Activated CD4-positive, alpha-beta memory T cell treated with anti-CD3 and anti-CD28 coated beads for 36 hours (primary cell): ENCODE data around the gene NELFB. TPM values are rescaled to one million over a fixed set of nuclear protein-coding genes. Genes with fewer than 3 reads are reported as not detected.

Experiments used
- CTCF ChIA-PET: fragments of 350-600 bp; sonication (Branson Sonifier 250); formaldehyde crosslinking; loops from one replicate; lab custom pipeline; 2021; ENCODE audit warnings: antibody characterized with exemption, inconsistent platforms; lab: Charles Lee
- POLR2A ChIA-PET: fragments of 350-600 bp; sonication (Branson Sonifier 250); formaldehyde crosslinking; loops from one replicate; lab custom pipeline; 2021; ENCODE audit warnings: antibody characterized with exemption; lab: Charles Lee
- DNase-seq: peaks from one replicate; pipeline ENCODE4 v3.0.0-alpha.2; 2020
- H3K27ac Mint-ChIP-seq: one replicate; pipeline ENCODE4 v1.8.0; 2021; ENCODE audit warnings: mixed read lengths
- H3K27me3 Mint-ChIP-seq: one replicate; pipeline ENCODE4 v1.8.0; 2021; ENCODE audit warnings: mixed read lengths
- H3K36me3 Mint-ChIP-seq: one replicate; pipeline ENCODE4 v1.8.0; 2021; ENCODE audit warnings: mixed read lengths
- H3K4me1 Mint-ChIP-seq: one replicate; pipeline ENCODE4 v1.8.0; 2021; ENCODE audit warnings: low read depth, mixed read lengths
- H3K4me3 Mint-ChIP-seq: one replicate; pipeline ENCODE4 v1.8.0; 2021; ENCODE audit warnings: mild to moderate bottlenecking, mixed read lengths
- H3K9me3 Mint-ChIP-seq: one replicate; pipeline ENCODE4 v1.8.0; 2021; ENCODE audit warnings: mixed read lengths
- intact Hi-C: fragments of 100-400 bp; cut with micrococcal nuclease; formaldehyde crosslinking; loops from one replicate; pipeline ENCODE4 v1.15.1; 2023
- total RNA-seq, 2 experiments: library from RNA; stranded (reverse); gene quantifications; one replicate each; pipeline ENCODE4 v1.2.3, GENCODE V29; 2021

Gene NELFB
- total RNA-seq, 2 experiments from 2014 or later, result 57.2 to 57.9 TPM

DNA sequence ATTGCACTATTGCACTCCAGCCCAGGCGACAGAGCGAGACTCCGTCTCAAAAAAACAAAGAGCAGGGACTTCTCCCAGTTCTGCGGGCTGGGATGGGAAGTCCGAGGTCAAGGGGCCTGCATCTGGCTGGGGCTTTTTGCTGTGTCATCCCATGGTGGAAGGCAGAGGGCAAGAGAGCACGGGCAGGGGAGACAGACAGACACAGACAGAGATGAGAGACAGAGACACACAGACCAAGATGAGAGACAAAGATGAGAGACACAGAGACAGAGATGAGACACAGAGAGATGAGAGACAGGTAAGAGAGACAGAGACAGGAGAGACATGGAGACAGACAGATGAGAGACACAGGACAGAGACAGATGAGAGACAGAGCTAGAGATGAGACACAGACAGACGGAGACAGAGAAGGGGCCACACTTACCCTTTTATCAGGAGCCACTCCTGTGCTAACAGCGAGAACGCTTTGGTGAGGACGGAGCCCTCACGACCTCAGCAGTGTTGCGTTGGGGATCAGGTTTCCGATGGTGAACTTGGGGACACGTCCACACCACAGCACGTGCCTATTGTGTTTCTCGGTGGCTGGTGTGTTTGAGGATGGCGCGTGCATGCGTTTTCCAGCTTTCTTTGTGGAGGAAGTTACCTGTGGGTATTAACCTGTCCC, 13.5 kb downstream of the NELFB start:
- no peak for DNase-seq
- Mint-ChIP-seq H3K9me3 (no peaks in the 10 kb centered on the region), H3K4me1 (peaks cover 13% of the 10 kb centered on the region), H3K36me3 (peaks cover 25% of the 10 kb centered on the region), H3K4me3 (no peak overlapping the region), H3K27me3 (no peaks in the 10 kb centered on the region), H3K27ac (no peak overlapping the region)
- POLR2A ChIA-PET, result no interaction called here
- intact Hi-C loops, result no loop called here
- CTCF ChIA-PET, result interaction anchor here (0.7 kb wide), 1 partner anchor 21 kb away, joined by 3 read pairs; no protein-coding TSS in a partner anchor

DNA sequence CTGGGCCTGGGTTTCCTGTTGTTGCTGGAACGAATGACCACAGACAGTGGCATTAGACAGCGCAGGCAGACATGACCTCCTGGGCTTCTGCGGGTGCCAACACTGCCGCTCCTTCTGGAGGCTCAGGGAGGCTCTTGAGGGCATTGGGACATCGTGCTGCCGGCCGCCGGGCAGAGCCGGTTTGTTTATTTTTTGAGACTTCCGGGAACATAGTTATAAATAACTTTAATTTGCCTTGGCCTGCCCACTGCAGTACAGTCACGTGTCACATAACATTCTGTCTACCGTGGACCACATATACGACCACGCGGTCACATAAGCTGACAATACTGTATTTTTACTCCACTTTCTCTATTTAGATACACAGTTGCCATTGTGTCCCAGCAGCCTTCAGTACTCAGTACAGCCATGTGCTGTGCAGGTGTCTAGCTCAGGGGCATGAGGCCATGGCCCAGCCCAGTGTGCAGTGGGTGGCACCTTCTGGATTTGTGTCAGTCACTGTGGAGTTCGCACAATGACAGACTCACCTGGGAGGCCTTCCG, 14.2 kb downstream of the NELFB start:
- Mint-ChIP-seq H3K36me3 (peaks cover 25% of the 10 kb centered on the region), H3K4me1 (peaks cover 13% of the 10 kb centered on the region), H3K4me3 (no peak overlapping the region), H3K27me3 (no peaks in the 10 kb centered on the region), H3K9me3 (no peaks in the 10 kb centered on the region), H3K27ac (no peak overlapping the region)
- POLR2A ChIA-PET, result no interaction called here
- no peak for DNase-seq
- CTCF ChIA-PET, result interaction anchor here (0.7 kb wide), 1 partner anchor 21 kb away, joined by 3 read pairs; no protein-coding TSS in a partner anchor
- intact Hi-C loops, result no loop called here

DNA sequence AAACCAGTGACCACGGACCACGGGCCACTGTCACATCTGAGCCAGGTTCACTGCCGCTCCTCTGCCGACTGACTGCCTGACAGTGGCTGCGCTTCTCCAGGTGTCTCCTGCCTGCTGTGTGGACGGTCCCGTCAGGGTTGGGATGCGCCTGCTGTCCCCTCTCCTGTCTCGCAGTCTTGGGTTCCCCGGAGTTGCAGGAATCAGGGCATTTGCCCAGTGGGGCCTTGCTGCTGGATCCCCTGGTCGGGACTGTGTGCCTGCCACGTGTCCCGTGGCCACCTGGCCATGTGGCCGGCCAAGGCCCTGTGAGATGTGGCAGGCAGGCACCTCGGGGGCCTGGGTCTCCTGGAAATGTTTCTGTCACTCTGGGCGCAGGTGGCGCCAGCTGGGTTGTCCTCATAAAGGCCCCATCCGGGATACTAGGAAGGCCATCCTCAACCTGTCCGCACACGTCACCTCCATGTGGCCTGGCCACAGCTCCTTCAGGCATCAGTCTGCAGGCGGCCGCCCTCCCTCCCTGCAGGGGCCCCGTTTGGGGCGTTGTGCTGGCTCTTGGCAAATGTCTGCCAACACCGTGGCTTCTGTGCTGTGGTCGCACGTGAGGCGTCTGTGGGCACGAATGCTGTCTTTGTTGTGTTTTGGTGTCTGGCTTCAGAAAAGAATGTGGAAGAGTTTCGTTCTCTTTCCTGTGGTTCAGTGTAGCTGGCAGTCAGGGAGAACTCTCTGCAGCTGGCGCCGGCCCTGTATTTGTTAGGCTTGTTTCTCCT, 16.0 kb downstream of the NELFB start:
- DNase-seq, result no peak
- Mint-ChIP-seq H3K9me3 (no peaks in the 10 kb centered on the region), H3K27ac (no peak overlapping the region), H3K27me3 (no peaks in the 10 kb centered on the region), H3K36me3 (peaks cover 22% of the 10 kb centered on the region), H3K4me1 (peaks cover 13% of the 10 kb centered on the region), H3K4me3 (no peak overlapping the region)
- ChIA-PET POLR2A (interaction anchor here (0.8 kb wide), 1 partner anchor 90 kb away, joined by 3 read pairs; no protein-coding TSS in a partner anchor), CTCF (no interaction called here)
- intact Hi-C loops, result no loop called here

DNA sequence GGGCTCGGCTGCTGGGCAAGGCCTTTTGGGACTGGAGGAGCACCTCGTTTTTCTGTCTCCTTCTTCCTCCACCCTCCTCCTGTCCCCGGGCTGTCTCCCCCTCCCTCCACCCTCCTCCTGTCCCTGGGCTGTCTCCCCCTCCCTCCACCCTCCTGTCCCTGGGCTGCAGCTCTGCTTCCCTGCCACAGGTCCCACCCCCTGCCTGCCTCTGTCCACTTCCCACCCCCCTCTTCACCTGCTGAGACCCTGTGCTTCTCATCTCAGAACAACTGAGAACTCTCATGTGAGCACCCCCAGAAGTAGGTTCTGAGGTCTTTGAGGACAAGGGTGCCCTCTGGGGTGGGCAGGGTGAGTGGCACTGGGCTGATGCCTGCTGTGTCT, 16.6 kb downstream of the NELFB start:
- no peak overlapping the region for H3K4me3 Mint-ChIP-seq
- peaks cover 22% of the 10 kb centered on the region for H3K36me3 Mint-ChIP-seq
- H3K9me3 Mint-ChIP-seq, result no peaks in the 10 kb centered on the region
- H3K27ac Mint-ChIP-seq, result no peak overlapping the region
- ChIA-PET CTCF (no interaction called here), POLR2A (interaction anchor here (0.8 kb wide), 1 partner anchor 91 kb away, joined by 3 read pairs; no protein-coding TSS in a partner anchor)
- H3K4me1 Mint-ChIP-seq, result peaks cover 15% of the 10 kb centered on the region
- DNase-seq, result no peak
- intact Hi-C loops, result no loop called here
- no peaks in the 10 kb centered on the region for H3K27me3 Mint-ChIP-seq

DNA sequence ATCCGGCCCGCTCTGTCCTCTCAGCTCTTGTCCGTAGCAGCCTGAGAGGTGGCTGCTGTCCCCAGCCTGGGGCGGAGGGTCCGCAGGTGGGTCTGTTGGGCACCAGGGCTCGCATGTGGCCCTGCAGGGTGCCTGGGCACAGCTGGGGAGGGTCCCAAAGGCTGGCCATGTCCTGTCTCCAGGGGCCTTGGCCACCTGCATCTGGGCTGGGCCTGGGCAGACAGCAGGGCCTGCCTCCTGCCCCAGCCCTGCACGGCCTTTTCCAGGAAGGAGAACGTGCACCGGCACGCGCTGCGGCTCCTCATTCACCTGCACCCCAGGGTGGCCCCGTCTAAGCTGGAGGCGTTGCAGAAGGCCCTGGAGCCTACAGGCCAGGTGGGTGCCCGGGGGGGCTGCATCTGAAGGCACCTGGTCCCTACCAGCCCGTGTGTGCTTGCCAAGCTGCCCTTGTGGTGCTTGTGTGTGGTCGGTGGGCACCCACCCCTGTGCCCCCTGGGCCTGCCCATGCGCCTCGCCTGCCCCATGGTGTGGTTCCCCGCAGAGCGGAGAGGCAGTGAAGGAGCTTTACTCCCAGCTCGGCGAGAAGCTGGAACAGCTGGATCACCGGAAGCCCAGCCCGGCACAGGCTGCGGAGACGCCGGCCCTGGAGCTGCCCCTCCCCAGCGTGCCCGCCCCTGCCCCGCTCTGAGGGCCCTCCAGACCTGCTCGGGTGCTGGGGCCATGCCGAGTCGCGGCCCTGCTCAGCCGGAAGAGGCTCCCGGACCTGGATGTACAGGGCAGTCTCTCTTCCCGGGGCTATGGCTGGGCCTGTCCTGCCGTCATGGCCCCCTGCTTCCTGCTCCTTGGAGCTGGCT, 17.3 kb downstream of the NELFB start:
- POLR2A ChIA-PET, result no interaction called here
- H3K9me3 Mint-ChIP-seq, result no peaks in the 10 kb centered on the region

DNA sequence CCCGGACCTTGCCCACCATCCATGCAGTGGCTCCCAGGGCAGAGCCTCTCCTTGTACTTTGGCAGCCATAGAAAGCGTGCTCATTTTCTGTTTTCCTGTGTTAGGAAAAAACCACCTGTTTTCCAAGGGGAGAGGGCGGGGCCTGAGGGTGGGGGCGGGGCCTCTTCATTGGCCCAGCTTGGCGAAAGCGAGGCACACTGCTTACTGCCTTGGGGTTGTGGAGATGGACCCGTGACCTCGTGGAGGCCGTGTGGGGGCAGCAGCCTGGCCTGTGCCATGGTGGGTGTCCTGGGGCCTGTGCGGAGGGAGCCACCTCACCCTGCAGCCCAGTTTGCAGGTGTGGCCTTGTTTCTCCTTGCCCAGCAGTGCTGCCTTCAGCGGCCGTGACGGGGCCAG, 18.0 kb downstream of the NELFB start:
- peaks cover 20% of the 10 kb centered on the region for H3K36me3 Mint-ChIP-seq
- H3K27me3 Mint-ChIP-seq, result no peaks in the 10 kb centered on the region
- intact Hi-C loops, result no loop called here
- ChIA-PET POLR2A (no interaction called here), CTCF (interaction anchor here (1.0 to 1.7 kb wide), 2 partner anchors 10 to 12 kb away, joined by 4 read pairs; no protein-coding TSS in a partner anchor)
- no peak overlapping the region for H3K27ac Mint-ChIP-seq
- peaks cover 21% of the 10 kb centered on the region for H3K4me1 Mint-ChIP-seq
- no peaks in the 10 kb centered on the region for H3K9me3 Mint-ChIP-seq
- H3K4me3 Mint-ChIP-seq, result no peak overlapping the region
- no peak for DNase-seq

More for the DNA sequence above, 17.3 kb downstream of the NELFB start:
- Mint-ChIP-seq H3K27ac (no peak overlapping the region), H3K36me3 (peaks cover 20% of the 10 kb centered on the region), H3K4me3 (no peak overlapping the region), H3K4me1 (peaks cover 20% of the 10 kb centered on the region), H3K27me3 (no peaks in the 10 kb centered on the region)
- intact Hi-C loops, result no loop called here
- CTCF ChIA-PET, result interaction anchor here (1.0 to 1.7 kb wide), 2 partner anchors 10 to 11 kb away, joined by 4 read pairs; no protein-coding TSS in a partner anchor
- DNase-seq, result no peak

DNA sequence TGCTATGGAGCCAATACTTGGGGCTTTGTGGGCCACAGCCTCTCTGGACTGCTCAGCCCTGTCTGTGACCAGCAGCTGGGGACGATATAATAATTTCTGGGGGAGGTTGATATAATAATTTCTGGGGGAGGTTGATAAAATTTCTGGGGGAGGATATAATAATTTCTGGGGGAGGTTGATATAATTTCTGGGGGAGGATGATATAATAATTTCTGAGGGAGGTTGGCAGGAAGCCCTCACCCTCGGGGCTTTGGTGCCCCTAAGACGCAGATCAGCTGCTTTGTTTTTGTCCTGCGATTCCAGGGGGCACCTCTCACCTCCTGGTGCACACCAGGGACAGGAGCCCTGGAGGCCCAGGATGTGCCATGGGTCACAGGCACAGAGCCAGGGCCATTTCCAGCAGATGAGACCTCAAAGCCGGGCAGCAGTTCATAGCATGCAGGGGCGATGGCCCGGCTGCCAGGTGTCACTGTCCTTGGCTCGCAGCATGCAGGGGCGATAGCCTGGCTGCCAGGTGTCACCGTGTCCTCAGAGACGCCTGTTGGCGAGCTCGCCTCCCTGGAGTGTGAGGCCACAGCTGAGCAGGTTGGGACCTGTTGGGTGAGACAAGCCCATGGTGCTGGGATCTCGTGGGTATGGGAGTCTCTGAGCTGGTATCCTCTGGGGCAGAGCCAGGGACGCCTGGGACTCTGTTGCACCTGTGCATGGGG, 18.6 kb downstream of the NELFB start:
- Mint-ChIP-seq H3K9me3 (no peaks in the 10 kb centered on the region), H3K36me3 (peaks cover 17% of the 10 kb centered on the region), H3K4me1 (peaks cover 18% of the 10 kb centered on the region), H3K27ac (no peak overlapping the region), H3K27me3 (no peaks in the 10 kb centered on the region), H3K4me3 (no peak overlapping the region)
- ChIA-PET POLR2A (no interaction called here), CTCF (interaction anchor here (1.6 to 1.7 kb wide), 2 partner anchors 9 to 37 kb away, joined by 4 read pairs; no protein-coding TSS in a partner anchor)
- no peak for DNase-seq
- intact Hi-C loops, result no loop called here

DNA sequence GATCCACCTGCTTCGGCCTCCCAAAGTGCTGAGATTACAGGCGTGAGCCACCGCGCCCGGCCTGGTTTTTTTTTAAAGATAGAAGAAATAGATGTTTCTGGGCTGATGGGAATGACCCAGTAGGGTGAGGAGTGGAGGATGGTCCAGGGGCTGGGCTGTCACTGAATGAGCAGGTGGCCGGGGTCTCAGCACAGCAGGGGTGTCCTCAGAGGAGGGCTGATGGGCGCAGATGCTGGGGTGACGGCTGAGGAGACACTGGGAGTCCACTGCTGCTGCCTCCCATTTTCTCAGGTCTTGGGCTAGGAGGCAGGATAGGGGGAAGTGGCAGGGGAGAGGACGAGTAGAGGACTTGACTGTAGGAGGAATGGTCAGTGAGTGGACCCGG, 20.1 kb downstream of the NELFB start:
- H3K27me3 Mint-ChIP-seq, result no peaks in the 10 kb centered on the region
- H3K9me3 Mint-ChIP-seq, result no peaks in the 10 kb centered on the region
- intact Hi-C loops, result no loop called here
- H3K36me3 Mint-ChIP-seq, result peaks cover 6% of the 10 kb centered on the region
- no peak overlapping the region for H3K4me3 Mint-ChIP-seq
- H3K4me1 Mint-ChIP-seq, result peaks cover 15% of the 10 kb centered on the region
- CTCF ChIA-PET, result interaction anchor here (1.6 kb wide), 1 partner anchor 39 kb away, joined by 4 read pairs; no protein-coding TSS in a partner anchor
- POLR2A ChIA-PET, result no interaction called here
- no peak overlapping the region for H3K27ac Mint-ChIP-seq
- DNase-seq, result no peak

DNA sequence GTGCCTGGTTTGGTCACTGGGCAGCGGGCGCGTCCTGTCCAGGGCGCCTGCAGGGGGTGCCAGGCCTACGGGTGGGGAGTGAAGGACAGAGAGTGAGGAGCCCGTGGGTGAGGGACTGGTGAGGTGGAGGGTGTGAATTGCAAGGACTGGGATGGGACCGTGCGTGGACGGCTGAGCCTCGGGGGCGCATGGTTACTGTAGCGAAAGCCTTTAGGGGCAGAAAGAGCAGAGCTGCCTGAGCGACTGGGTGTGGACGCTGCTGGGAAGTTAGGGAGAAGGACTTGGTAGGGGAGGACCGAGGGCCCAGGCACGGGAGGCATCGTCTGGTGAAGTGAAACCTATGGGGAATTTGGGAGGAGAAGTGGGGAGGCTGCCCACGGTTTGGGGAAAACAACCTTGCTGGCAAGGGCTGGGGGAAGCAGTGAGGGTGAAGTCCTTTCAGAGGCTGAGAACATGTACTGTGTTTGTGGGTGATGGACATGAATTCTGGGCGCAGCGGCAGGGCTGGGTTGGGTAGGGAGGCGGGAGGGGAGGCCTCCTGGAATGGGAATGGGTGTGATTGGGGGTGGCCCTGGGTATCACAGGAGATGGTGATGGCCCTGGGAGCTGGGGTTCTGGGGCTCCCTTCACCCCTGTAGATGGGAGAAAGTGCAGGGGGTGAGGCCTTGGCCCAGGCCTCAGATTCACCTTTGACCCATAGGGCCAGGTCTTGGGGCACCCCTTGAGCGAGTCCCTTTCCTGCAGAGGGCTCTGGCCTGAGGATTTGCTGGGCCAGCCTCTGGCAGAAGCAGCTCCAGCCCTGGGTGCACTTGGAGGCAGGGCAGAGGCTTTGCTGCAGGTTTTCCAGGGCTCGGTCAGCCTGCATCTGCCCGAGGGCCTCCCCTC, 20.7 kb downstream of the NELFB start:
- no peak overlapping the region for H3K27ac Mint-ChIP-seq
- intact Hi-C loops, result no loop called here
- H3K27me3 Mint-ChIP-seq, result no peaks in the 10 kb centered on the region
- no peaks in the 10 kb centered on the region for H3K9me3 Mint-ChIP-seq
- no peak overlapping the region for H3K4me3 Mint-ChIP-seq
- CTCF ChIA-PET, result interaction anchor here (1.4 kb wide), 1 partner anchor 48 kb away, joined by 3 read pairs; the partner anchor contains the start of gene RNF224
- H3K36me3 Mint-ChIP-seq, result peaks cover 6% of the 10 kb centered on the region
- no peak for DNase-seq
- POLR2A ChIA-PET, result no interaction called here
- H3K4me1 Mint-ChIP-seq, result peaks cover 15% of the 10 kb centered on the region

DNA sequence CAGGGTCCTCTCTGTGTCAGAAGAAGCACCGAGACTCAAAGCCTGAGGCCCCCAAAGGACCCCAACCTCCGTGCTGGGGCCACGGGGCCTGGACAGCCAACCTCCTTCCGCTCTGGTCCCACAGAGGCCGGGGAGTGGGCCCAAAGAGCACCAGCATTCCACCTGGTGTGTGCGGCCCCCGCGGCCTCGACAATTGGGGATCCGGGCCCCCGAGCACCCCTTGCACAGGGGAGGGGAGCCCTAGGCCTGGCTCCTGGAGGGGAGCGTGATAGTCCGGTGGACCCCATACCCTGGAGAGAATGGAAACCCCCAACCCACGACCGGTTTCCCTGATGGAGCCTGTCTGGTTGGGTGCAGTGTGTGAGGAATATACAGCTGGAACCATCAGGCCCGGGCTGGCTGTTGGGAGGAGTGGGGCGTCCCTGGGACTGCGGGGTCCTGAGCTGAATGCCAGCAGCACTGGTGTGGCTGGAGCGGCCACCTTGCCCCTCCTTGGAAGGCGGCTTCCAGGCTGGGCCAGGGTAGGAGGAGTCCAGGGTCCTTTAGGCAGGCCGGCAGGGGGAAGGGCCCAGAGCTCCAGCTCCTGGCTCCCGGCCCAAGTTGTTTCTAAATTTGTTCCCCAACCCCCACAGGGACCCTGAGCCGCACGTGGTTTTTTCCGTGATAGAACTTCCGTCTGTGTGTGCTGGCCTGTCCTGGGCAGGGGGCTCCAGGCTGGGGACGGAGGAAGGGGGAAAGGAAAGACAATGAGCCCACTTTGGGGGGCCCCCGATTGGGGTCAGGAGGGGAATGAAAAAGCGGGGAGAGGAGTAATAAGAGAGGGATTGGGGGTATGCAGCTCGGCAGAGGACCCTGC, 21.6 kb downstream of the NELFB start:
- ChIA-PET CTCF (interaction anchor here (1.0 to 1.4 kb wide), 2 partner anchors 40 to 49 kb away, joined by 3 to 4 read pairs; partner anchors contain the start of gene RNF224), POLR2A (interaction anchor here (1.0 kb wide), 1 partner anchor 20 kb away, joined by 3 read pairs; no protein-coding TSS in a partner anchor)
- no peaks in the 10 kb centered on the region for H3K9me3 Mint-ChIP-seq
- H3K4me1 Mint-ChIP-seq, result peaks cover 8% of the 10 kb centered on the region
- DNase-seq, result no peak
- no peaks in the 10 kb centered on the region for H3K36me3 Mint-ChIP-seq
- H3K4me3 Mint-ChIP-seq, result peak overlapping the region; percentile 75
- no peaks in the 10 kb centered on the region for H3K27me3 Mint-ChIP-seq
- intact Hi-C loops, result no loop called here
- H3K27ac Mint-ChIP-seq, result no peak overlapping the region
